ENCODE results near the gene UBE2QL1.

DNA sequence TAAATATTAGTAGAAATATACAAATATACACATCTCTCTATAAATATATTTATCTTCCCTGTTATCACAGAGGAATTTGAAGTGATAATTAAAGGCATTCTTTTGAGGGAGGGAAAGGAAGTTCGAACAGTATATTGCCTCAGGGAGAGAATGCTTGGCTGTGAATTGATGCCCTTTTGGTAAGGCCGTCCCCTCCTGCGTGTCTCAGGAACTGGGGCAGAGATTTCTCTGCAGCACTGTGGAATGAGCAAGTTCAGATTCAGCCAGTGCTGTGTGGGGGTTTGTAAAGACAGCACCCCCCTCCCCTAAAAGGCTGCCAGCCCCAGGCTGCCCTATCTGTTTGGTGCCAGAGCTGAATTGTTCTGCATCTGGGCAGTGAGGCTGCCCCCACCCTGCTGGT, 42.0 kb downstream of the UBE2QL1 start:
- no peak for TF ChIP-seq GATA2 (IDR thresholded peaks at IDR 0.05; ENCODE audit: low read depth, low read length)
- TF ChIP-seq GATA3 (IDR thresholded peaks at IDR 0.05; ENCODE audit: low read depth, low read length), result no peak

Data from SH-SY5Y (cell line).